Measurements from ENCODE around the gene TTL. TPM values are rescaled to one million over a fixed set of nuclear protein-coding genes. Genes with fewer than 3 reads are reported as not detected.

The TTL gene
- total and polyA plus RNA-seq, 2 of the 13 experiments (the other 11 are each of a cell fraction or from before 2014, with no cell fraction given), result 19.0 to 59.8 TPM

- TF ChIP-seq PATZ1 (CRISPR knock-in tag; IDR thresholded peaks at IDR 0.05) (0 out of 2 replicates have a peak, but pooled peaks have one; percentile 43), WIZ (CRISPR knock-in tag; IDR thresholded peaks at IDR 0.05) (no peak), BORCS8-MEF2B (CRISPR knock-in tag; IDR thresholded peaks at IDR 0.05) (no peak), ZNF761 (CRISPR knock-in tag; conservative IDR thresholded peaks at IDR 0.05) (no peak), HDAC1 (CRISPR knock-in tag; IDR thresholded peaks at IDR 0.05) (no peak), FLYWCH1 (CRISPR knock-in tag; IDR thresholded peaks at IDR 0.05) (0 out of 2 replicates have a peak, but pooled peaks have one; percentile 15), MEIS2 (CRISPR knock-in tag; IDR thresholded peaks at IDR 0.05) (no peak), ZNF354B (CRISPR knock-in tag; IDR thresholded peaks at IDR 0.05) (peak; percentile 82; the same call in 1 of the 2 replicates), ZC3H13 (CRISPR knock-in tag; IDR thresholded peaks at IDR 0.05) (no peak), ZNF616 (CRISPR knock-in tag; IDR thresholded peaks at IDR 0.05; ENCODE audit: low read depth) (peak; percentile 25; the same call in 1 of the 2 replicates), ZNF431 (CRISPR knock-in tag; IDR thresholded peaks at IDR 0.05; ENCODE audit: borderline replicate concordance, low read depth) (no peak), HCFC1 (IDR thresholded peaks at IDR 0.05; ENCODE audit: low read depth, low read length) (no peak), ZBTB3 (CRISPR knock-in tag; IDR thresholded peaks at IDR 0.05; ENCODE audit: borderline replicate concordance, low read depth) (no peak), ZHX1 (CRISPR knock-in tag; IDR thresholded peaks at IDR 0.05; ENCODE audit: low read depth) (0 out of 2 replicates have a peak, but pooled peaks have one; percentile 73), HDAC2 (CRISPR knock-in tag; IDR thresholded peaks at IDR 0.05) (no peak), ZNF747 (CRISPR knock-in tag; IDR thresholded peaks at IDR 0.05; ENCODE audit: borderline replicate concordance) (no peak), HNRNPUL1 (IDR thresholded peaks at IDR 0.05; ENCODE audit: low read depth, low read length) (no peak), ZBTB25 (CRISPR knock-in tag; IDR thresholded peaks at IDR 0.05) (no peak), MBNL3 (CRISPR knock-in tag; conservative IDR thresholded peaks at IDR 0.05) (no peak), RBAK (CRISPR knock-in tag; IDR thresholded peaks at IDR 0.05) (0 out of 2 replicates have a peak, but pooled peaks have one; percentile 37), LCORL (IDR thresholded peaks at IDR 0.05) (0 out of 2 replicates have a peak, but pooled peaks have one; percentile 9), LCORL (CRISPR knock-in tag; IDR thresholded peaks at IDR 0.05) (no peak), TOE1 (CRISPR knock-in tag; IDR thresholded peaks at IDR 0.05) (no peak), ZNF207 (IDR thresholded peaks at IDR 0.05; ENCODE audit: borderline replicate concordance) (no peak), ZNF503 (CRISPR knock-in tag; IDR thresholded peaks at IDR 0.05) (no peak; the same call in 1 of the 2 replicates)
Observed at GRCh38 chr2:112584891-112585250, 102.9 kb downstream of the TTL start (continued).
